ENCODE data around the gene PRL. TPM values are rescaled to one million over a fixed set of nuclear protein-coding genes. Genes with fewer than 3 reads are reported as not detected.

The PRL gene
- total and polyA plus RNA-seq, 2 of the 13 experiments (the other 11 are each of a cell fraction or from before 2014, with no cell fraction given), result not detected

DNA sequence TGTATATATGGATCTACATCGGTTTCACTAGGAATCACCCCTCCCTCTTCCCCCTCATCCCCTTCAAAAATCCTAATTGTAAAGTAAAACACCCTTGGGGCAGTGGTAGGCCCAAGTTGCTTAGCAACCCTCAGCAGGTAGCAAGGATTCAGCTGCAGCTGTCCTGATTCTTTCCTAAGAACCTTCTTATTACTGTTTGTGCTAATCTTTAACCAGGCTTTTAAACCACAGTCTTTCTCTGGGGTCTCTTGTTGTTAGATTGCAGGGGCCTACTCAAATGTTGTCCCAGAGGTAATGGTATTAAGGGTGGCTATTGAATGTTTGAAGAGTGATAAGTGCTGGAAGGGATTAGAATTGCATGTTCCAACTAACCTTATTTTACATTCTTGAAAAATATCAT lies 46.4 kb downstream of the PRL start:
- BruUV-seq (replicated peaks), result no TSS peak
- no peaks in the 10 kb centered on the region for H3K4me1 ChIP-seq (ENCODE audit: insufficient read depth, low read length)
- no peaks in the 10 kb centered on the region for H3K36me3 ChIP-seq (replicated peaks in 1 of 2; ENCODE audit: control insufficient read depth in 1 of 2, insufficient read depth in 2 of 2, low read length in 2 of 2)
- no peak for FAIRE-seq
- no peak overlapping the region for H3K4me2 ChIP-seq (ENCODE audit: low read depth, low read length)
- no peak overlapping the region for H3K27ac ChIP-seq (ENCODE audit: extremely low read length, insufficient read depth, low read length)
- no peaks in the 10 kb centered on the region for H3K79me2 ChIP-seq (ENCODE audit: insufficient read depth, low read length)
- ChIA-PET CTCF (ENCODE audit: low intra/inter-chr PET ratio, low total read pairs) (no interaction called here), POLR2A (no interaction called here)
- peaks cover 75% of the 10 kb centered on the region for H3K9me3 ChIP-seq (ENCODE audit: low read length)
- intact Hi-C loops (cut with micrococcal nuclease; ENCODE audit: unreplicated experiment) (no loop called here), in situ Hi-C loops (cut with HindIII; ENCODE audit: extremely low pct_ligation_motif_present, low pct_unique_long_range_greater_than_20kb) (no loop called here)
- TF ChIP-seq ZNF337 (CRISPR knock-in tag; IDR thresholded peaks at IDR 0.05; ENCODE audit: borderline replicate concordance, low read depth) (no peak), NR2F1 (CRISPR knock-in tag; IDR thresholded peaks at IDR 0.05) (no peak), FOXP1 (IDR thresholded peaks at IDR 0.05) (no peak), FOXP1 (CRISPR knock-in tag; IDR thresholded peaks at IDR 0.05) (no peak), ZNF543 (CRISPR knock-in tag; IDR thresholded peaks at IDR 0.05) (no peak), ZNF746 (CRISPR knock-in tag; IDR thresholded peaks at IDR 0.05) (no peak), RARA (CRISPR knock-in tag; IDR thresholded peaks at IDR 0.05) (no peak)
- TF ChIP-seq, protein P1, sequence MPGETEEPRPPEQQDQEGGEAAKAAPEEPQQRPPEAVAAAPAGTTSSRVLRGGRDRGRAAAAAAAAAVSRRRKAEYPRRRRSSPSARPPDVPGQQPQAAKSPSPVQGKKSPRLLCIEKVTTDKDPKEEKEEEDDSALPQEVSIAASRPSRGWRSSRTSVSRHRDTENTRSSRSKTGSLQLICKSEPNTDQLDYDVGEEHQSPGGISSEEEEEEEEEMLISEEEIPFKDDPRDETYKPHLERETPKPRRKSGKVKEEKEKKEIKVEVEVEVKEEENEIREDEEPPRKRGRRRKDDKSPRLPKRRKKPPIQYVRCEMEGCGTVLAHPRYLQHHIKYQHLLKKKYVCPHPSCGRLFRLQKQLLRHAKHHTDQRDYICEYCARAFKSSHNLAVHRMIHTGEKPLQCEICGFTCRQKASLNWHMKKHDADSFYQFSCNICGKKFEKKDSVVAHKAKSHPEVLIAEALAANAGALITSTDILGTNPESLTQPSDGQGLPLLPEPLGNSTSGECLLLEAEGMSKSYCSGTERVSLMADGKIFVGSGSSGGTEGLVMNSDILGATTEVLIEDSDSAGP (CRISPR knock-in tag; IDR thresholded peaks at IDR 0.05; ENCODE audit: borderline replicate concordance), result no peak
- no peak for ATAC-seq
- H4K20me1 ChIP-seq (ENCODE audit: insufficient read depth, low read length), result no peaks in the 10 kb centered on the region
- DNase-seq (ENCODE audit: low spot score), result no peak
- H3K27me3 ChIP-seq (ENCODE audit: control insufficient read depth in 1 of 2, insufficient read depth in 2 of 2, low read length in 2 of 2), result no peaks in the 10 kb centered on the region
- H3K9ac ChIP-seq (ENCODE audit: insufficient read depth, low read depth, low read length), result no peak overlapping the region
- H2AFZ ChIP-seq (ENCODE audit: low read length), result no peak overlapping the region
- H3K4me3 ChIP-seq (replicated peaks in 1 of 3; ENCODE audit: insufficient read depth in 1 of 3, low read depth in 2 of 3, low read length in 3 of 3), result no peak overlapping the region
- 11% methylated on average over 1 of the region's 1 CpG for WGBS (ENCODE audit: low lambda C conversion rate)

Data from HepG2 (cell line).